GM23338 (cell line): ENCODE results near the gene CNTN1. TPM values are rescaled to one million over a fixed set of nuclear protein-coding genes. Genes with fewer than 3 reads are reported as not detected.

Source experiments
- ATAC-seq: fragments of 200-7000 bp; cut with Tn5 transposase; 3 replicates; pipeline ENCODE4 v1.9.1; 2020
- DNase-seq: peaks from one replicate; pipeline ENCODE4 v3.0.0-alpha.2; 2015; ENCODE audit warnings: low spot score
- H2AFZ ChIP-seq: fragments of 200-600 bp; sonication (generic); 2 replicates; pipeline ENCODE4 v1.8.0; 2016; ENCODE audit warnings: antibody characterized with exemption, mild to moderate bottlenecking, moderate library complexity
- H3F3A ChIP-seq: fragments of 200-600 bp; sonication (generic); replicated peaks from 2 replicates; pipeline ENCODE4 v1.8.0; 2017; ENCODE audit warnings: antibody characterized with exemption, mixed run types, low read depth
- H3K27ac ChIP-seq: fragments of 200-600 bp; sonication (generic); 2 replicates; pipeline ENCODE4 v1.6.1; 2016; ENCODE audit warnings: low read depth
- H3K27me3 ChIP-seq: fragments of 200-600 bp; sonication (generic); 2 replicates; pipeline ENCODE4 v1.8.0; 2016; ENCODE audit warnings: mild to moderate bottlenecking, mixed run types, moderate library complexity; ENCODE audit not compliant: insufficient read depth
- H3K36me3 ChIP-seq: fragments of 200-600 bp; sonication (generic); 2 replicates; pipeline ENCODE4 v1.8.0; 2016; ENCODE audit warnings: mild to moderate bottlenecking; ENCODE audit not compliant: insufficient read depth
- H3K4me1 ChIP-seq: fragments of 200-600 bp; sonication (generic); 2 replicates; pipeline ENCODE4 v1.8.0; 2016; ENCODE audit warnings: mild to moderate bottlenecking, moderate library complexity; ENCODE audit not compliant: insufficient read depth
- H3K4me2 ChIP-seq: fragments of 200-600 bp; sonication (generic); 2 replicates; pipeline ENCODE4 v1.7.1; 2017; ENCODE audit warnings: mixed run types
- H3K4me3 ChIP-seq: fragments of 200-600 bp; sonication (generic); 2 replicates; pipeline ENCODE4 v1.6.1; 2016; ENCODE audit warnings: mixed run types
- H3K79me2 ChIP-seq: fragments of 200-600 bp; sonication (generic); replicated peaks from 2 replicates; pipeline ENCODE4 v1.8.0; 2017; ENCODE audit warnings: mild to moderate bottlenecking; ENCODE audit not compliant: insufficient read depth
- H3K9me2 ChIP-seq: fragments of 200-600 bp; sonication (generic); 2 replicates; pipeline ENCODE4 v1.8.0; 2017; ENCODE audit not compliant: insufficient read depth
- H4K20me1 ChIP-seq: fragments of 200-600 bp; sonication (generic); replicated peaks from 2 replicates; pipeline ENCODE4 v1.8.0; 2017; ENCODE audit warnings: mild to moderate bottlenecking; ENCODE audit not compliant: insufficient read depth
- H3K27ac Mint-ChIP-seq: 2 replicates; pipeline ENCODE4 v1.8.0; 2020; ENCODE audit warnings: inconsistent platforms, mild to moderate bottlenecking, moderate library complexity, mixed read lengths
- H3K27me3 Mint-ChIP-seq: 3 replicates; pipeline ENCODE4 v1.8.0; 2022; ENCODE audit warnings: low read depth, mild to moderate bottlenecking, moderate library complexity, mixed read lengths, inconsistent platforms; ENCODE audit not compliant: insufficient read depth, poor library complexity
- H3K36me3 Mint-ChIP-seq: 3 replicates; pipeline ENCODE4 v1.8.0; 2021; ENCODE audit warnings: low read depth, mild to moderate bottlenecking, inconsistent platforms, moderate library complexity, mixed read lengths
- H3K4me1 Mint-ChIP-seq: 3 replicates; pipeline ENCODE4 v1.8.0; 2020; ENCODE audit warnings: mild to moderate bottlenecking, inconsistent platforms, mixed read lengths
- H3K4me3 Mint-ChIP-seq: 3 replicates; pipeline ENCODE4 v1.8.0; 2021; ENCODE audit warnings: moderate library complexity, mild to moderate bottlenecking, inconsistent platforms, mixed read lengths
- H3K9me3 Mint-ChIP-seq: 3 replicates; pipeline ENCODE4 v1.8.0; 2020; ENCODE audit warnings: moderate library complexity, mild to moderate bottlenecking, inconsistent platforms, mixed read lengths
- CTCF ChIP-seq, 2 experiments: fragments of 200-600 bp in 1 of 2; sonication (generic) in 1 of 2; conservative IDR thresholded peaks; 2 replicates each; pipeline versions ENCODE4 v1.5.1 to v1.6.1; 2016 to 2017; ENCODE audit warnings: antibody characterized with exemption in 2 of 2, low read depth in 2 of 2, mild to moderate bottlenecking in 2 of 2, moderate library complexity in 1 of 2
- ETS1 ChIP-seq: IDR thresholded peaks from 2 replicates; pipeline ENCODE4 v1.6.1; 2016; ENCODE audit warnings: antibody characterized with exemption
- POLR2AphosphoS5 ChIP-seq: IDR thresholded peaks from 2 replicates; pipeline ENCODE4 v1.6.1; 2016; ENCODE audit warnings: antibody characterized with exemption, low read depth
- STAT1 ChIP-seq: IDR thresholded peaks from one replicate; pipeline ENCODE4 v1.6.1; 2016; ENCODE audit warnings: antibody characterized with exemption; ENCODE audit not compliant: unreplicated experiment
- ZNF331 ChIP-seq: fragments of 250-450 bp; sonication (Bioruptor Pico); IDR thresholded peaks from 2 replicates; pipeline ENCODE4 v1.5.0; 2020; ENCODE audit warnings: low read depth, mild to moderate bottlenecking, moderate library complexity
- ZNF462 ChIP-seq: fragments of 250-450 bp; sonication (Bioruptor Pico); IDR thresholded peaks from 2 replicates; pipeline ENCODE4 v1.5.0; 2020; ENCODE audit warnings: mild to moderate bottlenecking, moderate library complexity
- polyA plus RNA-seq: library from polyadenylated mRNA; unstranded; fragments of >200 nt; fragmentation: Nextera tagmentation; extraction: Ambion mirVana; gene quantifications from 2 replicates; pipeline ENCODE4 v1.2.1, GENCODE V29; 2016
- total RNA-seq: library from RNA; depleted of rRNA; stranded (reverse); fragments of >200 nt; shearing (Covaris generic); gene quantifications from 2 replicates; pipeline ENCODE4 v1.2.3, GENCODE V29; 2014

CNTN1 gene
- total and polyA plus RNA-seq, 2 experiments from 2014 or later: 5.0 to 27.0 TPM

GRCh38 chr12:41011939-41012338, 319.7 kb downstream of the CNTN1 start:
- ATAC-seq (no peak), DNase-seq (peak; percentile 39)
- H3K9me3 Mint-ChIP-seq: peaks cover 62% of the 10 kb centered on the region
- Histone ChIP-seq H3K27ac (no peak overlapping the region), H3F3A (no peaks in the 10 kb centered on the region), H3K4me2 (no peak overlapping the region), H3K36me3 (peaks cover 22% of the 10 kb centered on the region), H2AFZ (no peak overlapping the region), H3K4me3 (no peak overlapping the region), H3K27me3 (no peaks in the 10 kb centered on the region), H3K79me2 (no peaks in the 10 kb centered on the region), H4K20me1 (no peaks in the 10 kb centered on the region), H3K9me2 (no peaks in the 10 kb centered on the region), H3K4me1 (no peaks in the 10 kb centered on the region)
- no peak overlapping the region for H3K4me3 Mint-ChIP-seq
- H3K4me1 Mint-ChIP-seq: no peaks in the 10 kb centered on the region
- peaks cover 53% of the 10 kb centered on the region for H3K36me3 Mint-ChIP-seq
- TF ChIP-seq CTCF (conservative IDR thresholded peaks at IDR 0.05; ENCODE audit: low read depth in 2 of 2) (peak; percentile 41 to 61), ZNF331 (CRISPR knock-in tag) (no peak)
- H3K27ac Mint-ChIP-seq: no peak overlapping the region
- H3K27me3 Mint-ChIP-seq: no peaks in the 10 kb centered on the region

- Histone ChIP-seq H3K27ac (no peak overlapping the region), H3F3A (no peaks in the 10 kb centered on the region), H3K4me3 (no peak overlapping the region), H3K4me1 (no peaks in the 10 kb centered on the region), H3K36me3 (peaks cover 12% of the 10 kb centered on the region; the same call in 1 of the 2 replicates), H4K20me1 (no peaks in the 10 kb centered on the region), H3K9me2 (no peaks in the 10 kb centered on the region), H3K4me2 (no peak overlapping the region), H3K27me3 (no peaks in the 10 kb centered on the region), H3K79me2 (no peaks in the 10 kb centered on the region), H2AFZ (no peak overlapping the region)
- Mint-ChIP-seq H3K27ac (no peak overlapping the region), H3K27me3 (peaks cover 2% of the 10 kb centered on the region), H3K9me3 (peaks cover 41% of the 10 kb centered on the region), H3K4me1 (no peaks in the 10 kb centered on the region), H3K4me3 (no peak overlapping the region), H3K36me3 (peaks cover 33% of the 10 kb centered on the region)
- TF ChIP-seq ETS1: no peak
- TF ChIP-seq ZNF331 (CRISPR knock-in tag): no peak
- no peak for TF ChIP-seq ZNF462 (CRISPR knock-in tag)
- no peak for TF ChIP-seq POLR2AphosphoS5
- no peak for TF ChIP-seq STAT1
- ATAC-seq: no peak
- no peak for DNase-seq
Observed at GRCh38 chr12:41013881-41014642, 321.8 kb downstream of the CNTN1 start.
